Activated CD8-positive, alpha-beta memory T cell treated with anti-CD3 and anti-CD28 coated beads for 1 hour (primary cell): ENCODE data around the gene GFRAL.

Experiments
- DNase-seq, 2 donors: peaks; one replicate each; pipeline ENCODE4 v3.0.0-alpha.2; 2020; ENCODE audit warnings: low read depth in 1 of 2; ENCODE audit errors: extremely low read depth in 1 of 2

Gene GFRAL

DNA sequence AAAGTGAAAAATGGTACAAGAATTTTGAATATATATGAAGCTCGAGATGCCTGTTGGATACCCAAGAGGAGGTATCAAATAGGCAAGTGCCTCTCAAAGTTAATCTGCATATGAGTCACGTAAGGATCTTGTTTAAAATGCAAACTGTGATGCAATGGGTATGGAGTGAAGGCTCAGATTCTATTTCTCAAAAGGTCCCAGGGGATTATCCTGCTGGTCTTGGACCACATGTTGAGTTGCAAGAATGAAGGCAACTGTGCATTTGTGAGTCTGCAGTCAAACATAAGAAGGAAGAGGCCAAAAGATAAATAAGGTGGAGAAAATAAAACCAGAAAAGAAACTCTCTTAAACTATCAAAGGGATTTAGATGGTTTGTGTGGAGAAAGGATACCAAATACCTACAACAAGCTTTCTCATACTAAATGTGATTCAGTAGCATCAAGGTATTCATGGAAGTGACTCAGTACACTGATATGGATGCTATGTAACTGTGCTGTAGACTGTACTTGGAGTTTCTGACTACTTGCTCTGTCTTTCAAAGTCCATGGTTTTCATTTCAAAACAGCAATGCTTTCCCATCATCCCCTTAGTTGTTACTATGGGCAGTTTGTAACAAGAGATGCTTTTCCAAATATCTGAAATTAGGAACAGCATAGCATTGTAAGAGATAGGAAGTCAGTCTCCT, 106.3 kb downstream of the GFRAL start:
- DNase-seq = no peak

DNA sequence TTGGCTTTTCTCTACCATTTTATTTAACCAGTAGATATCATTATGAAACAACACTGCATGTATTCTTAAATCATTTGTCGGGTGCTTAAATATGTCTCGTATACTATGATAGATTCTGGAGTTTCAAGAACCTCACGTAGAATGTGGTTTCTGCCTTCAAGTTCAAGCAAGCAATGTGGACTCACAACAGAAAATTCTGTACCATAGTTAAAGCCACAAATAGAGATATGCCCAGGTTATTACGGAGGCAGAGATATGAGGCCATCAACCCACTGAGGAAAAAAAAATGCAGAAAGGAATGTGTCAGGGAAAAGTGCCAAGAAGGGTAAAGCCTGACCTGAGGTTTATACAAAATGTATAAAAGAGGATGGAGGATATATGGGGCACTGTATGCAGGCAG, 109.9 kb downstream of the GFRAL start:
- no peak for DNase-seq

GRCh38 chr6:55438203-55438602, 110.9 kb downstream of the GFRAL start:
- no peak for DNase-seq

- no peak for DNase-seq
Observed at GRCh38 chr6:55443238-55444134, 116.2 kb downstream of the GFRAL start.

- no peak for DNase-seq
Observed at GRCh38 chr6:55445648-55446204, 118.5 kb downstream of the GFRAL start.

DNA sequence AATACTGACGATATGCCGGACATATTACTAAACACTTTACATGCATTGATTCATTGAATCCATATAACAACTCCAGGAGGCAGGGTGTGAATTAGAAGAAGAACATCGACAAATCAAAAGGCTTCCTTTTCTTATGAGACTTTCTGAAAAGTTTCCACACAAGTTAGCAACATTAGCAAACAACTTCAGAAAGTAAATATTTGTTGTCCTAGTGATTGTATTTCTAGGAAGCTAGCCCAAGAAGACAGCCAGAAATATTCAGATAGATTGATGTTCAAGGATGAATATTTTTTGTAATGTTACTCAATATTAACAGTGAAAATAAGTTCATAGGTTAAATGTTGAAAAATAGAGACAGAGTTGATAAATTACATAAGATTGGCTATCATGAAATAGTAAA, 120.6 kb downstream of the GFRAL start:
- DNase-seq = no peak

- DNase-seq = no peak
Observed at GRCh38 chr6:55448451-55448850, 121.2 kb downstream of the GFRAL start.

DNA sequence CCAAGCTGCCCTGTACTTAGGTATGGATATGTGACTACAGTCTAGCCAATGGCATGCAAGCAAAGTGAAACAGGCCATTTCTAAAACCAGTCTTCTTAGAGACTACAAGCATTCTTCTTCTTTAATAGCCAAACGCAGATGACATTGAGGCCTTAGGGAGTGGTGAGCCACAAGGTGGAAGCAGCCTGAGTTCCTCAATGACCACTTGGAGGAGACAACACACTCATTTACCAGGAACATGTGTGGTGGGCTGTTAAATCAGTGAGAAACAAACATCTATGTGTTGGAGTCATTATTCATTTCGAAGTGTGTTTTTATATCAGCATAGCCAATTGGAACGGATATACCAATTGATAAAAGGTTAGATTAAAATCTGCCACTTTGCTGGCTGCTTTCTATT, 122.0 kb downstream of the GFRAL start:
- no peak for DNase-seq

DNA sequence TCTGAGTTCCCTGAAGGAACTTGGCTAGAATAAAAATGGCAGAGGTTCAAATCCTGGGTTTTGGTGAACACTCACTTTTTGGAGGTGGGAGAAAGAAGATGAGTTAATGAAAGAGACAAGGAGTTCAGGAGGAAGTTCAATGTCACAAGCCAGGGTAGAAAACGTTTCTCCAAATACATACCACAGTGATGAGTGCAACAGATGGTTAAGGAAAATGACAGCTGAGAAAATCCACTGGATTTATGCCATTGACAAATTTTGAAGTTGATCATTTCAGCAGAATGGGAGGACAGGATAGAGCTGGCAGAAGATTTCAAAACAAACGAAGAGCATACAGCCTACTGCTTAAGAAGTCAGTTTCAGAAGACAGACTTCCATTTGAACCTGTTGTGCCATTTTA, 122.7 kb downstream of the GFRAL start:
- DNase-seq = no peak
